K562 (cell line): Measurements from ENCODE around the gene MAP3K20. TPM values are rescaled to one million over a fixed set of nuclear protein-coding genes. Genes with fewer than 3 reads are reported as not detected.
A peak's percentile ranks its signal among the peaks of the same experiment; 100 is the strongest.

Experiments used
- BRCA1 ChIP-seq, 2 experiments: fragments of 450-650 bp in 1 of 2; sonication (generic) in 1 of 2; formaldehyde crosslinking in 1 of 2; IDR thresholded peaks; 2 replicates each; pipeline versions ENCODE4 v1.5.0 to v1.6.1; 2017 to 2020; ENCODE audit warnings: mild to moderate bottlenecking in 1 of 2, missing genetic modification reagents in 1 of 2
- ELF4 ChIP-seq: fragments of 450-650 bp; formaldehyde crosslinking; IDR thresholded peaks from 2 replicates; pipeline ENCODE4 v1.4.0; 2022; ENCODE audit warnings: missing genetic modification characterization
- GABPB2 ChIP-seq: fragments of 250-450 bp; sonication (Bioruptor Pico); conservative IDR thresholded peaks from 2 replicates; pipeline ENCODE4 v1.5.1; 2021; ENCODE audit warnings: mild to moderate bottlenecking
- KHSRP ChIP-seq: fragments of 450-650 bp; IDR thresholded peaks from 2 replicates; pipeline ENCODE4 v1.6.1; 2017
- NCOA2 ChIP-seq, 2 experiments: fragments of 450-650 bp; IDR thresholded peaks; 2 replicates each; pipeline ENCODE4 v1.6.1; 2018; ENCODE audit warnings: mild to moderate bottlenecking in 2 of 2, moderate library complexity in 1 of 2; ENCODE audit not compliant: partially characterized antibody in 2 of 2
- NFE2L1 ChIP-seq: fragments of 450-650 bp; IDR thresholded peaks from 2 replicates; pipeline ENCODE4 v1.6.1; 2016; ENCODE audit warnings: missing genetic modification characterization, low read depth, mild to moderate bottlenecking, missing compliant biosample characterization, moderate library complexity, borderline replicate concordance
- PCBP1 ChIP-seq: fragments of 200-400 bp; formaldehyde crosslinking; IDR thresholded peaks from 2 replicates; pipeline ENCODE4 v1.6.1; 2018; ENCODE audit warnings: mild to moderate bottlenecking, low read depth, low read length; ENCODE audit not compliant: poor library complexity, severe bottlenecking
- PHB2 ChIP-seq: fragments of 450-650 bp; IDR thresholded peaks from 2 replicates; pipeline ENCODE4 v1.6.1; 2017; ENCODE audit warnings: low read depth
- PHF20 ChIP-seq: fragments of 450-650 bp; IDR thresholded peaks from 2 replicates; pipeline ENCODE4 v1.6.1; 2018; ENCODE audit not compliant: partially characterized antibody
- PML ChIP-seq: IDR thresholded peaks from 2 replicates; pipeline ENCODE4 v1.6.1; 2012; ENCODE audit warnings: low read length, inconsistent platforms
- POLR2AphosphoS2 ChIP-seq: IDR thresholded peaks from 2 replicates; pipeline ENCODE4 v1.6.1; 2012; ENCODE audit warnings: low read length, improper control_type of control experiment
- PPARD ChIP-seq: fragments of 250-450 bp; sonication (Bioruptor Pico); IDR thresholded peaks from 2 replicates; pipeline ENCODE4 v1.8.0; 2022; ENCODE audit warnings: inconsistent platforms, mild to moderate bottlenecking, moderate library complexity
- SMAD4 ChIP-seq: fragments of 250-450 bp; sonication (Bioruptor Pico); conservative IDR thresholded peaks from 2 replicates; pipeline ENCODE4 v1.8.0; 2021; ENCODE audit warnings: inconsistent platforms, mild to moderate bottlenecking, moderate library complexity
- THRAP3 ChIP-seq: fragments of 450-650 bp; IDR thresholded peaks from 2 replicates; pipeline ENCODE4 v1.6.1; 2016; ENCODE audit warnings: mild to moderate bottlenecking, inconsistent platforms, borderline replicate concordance
- USF1 ChIP-seq: sonication (generic); formaldehyde crosslinking; IDR thresholded peaks from 2 replicates; pipeline ENCODE4 v1.9.0; 2022; ENCODE audit warnings: mild to moderate bottlenecking, missing genetic modification reagents
- XRCC4 ChIP-seq: IDR thresholded peaks from one replicate; pipeline ENCODE4 v1.6.1; 2011; ENCODE audit not compliant: insufficient read depth, insufficient read length; ENCODE audit errors: extremely low read depth
- polyA plus RNA-seq, 8 experiments: library from polyadenylated mRNA; depleted of rRNA in 4 of 8; stranded (reverse) in 5 of 8; unstranded in 3 of 8; fragments of >200 nt; fragmentation: Nextera tagmentation in 2 of 8; fragmentation: Illumina TruSeq in 1 of 8; extraction: Ambion mirVana in 2 of 8; extraction: Trizol in 1 of 8; gene quantifications; 2 replicates each; pipeline versions ENCODE4 v1.2.1 to v1.2.3, GENCODE V29; 2011 to 2014; ENCODE audit warnings: inconsistent platforms in 1 of 8, missing spikeins in 1 of 8
- total RNA-seq, 7 experiments: library from RNA; depleted of rRNA in 6 of 7; stranded (reverse); fragments of >200 nt in 6 of 7; fragmentation: Illumina TruSeq in 2 of 7; extraction: Trizol in 2 of 7; gene quantifications; 2 replicates each; pipeline versions ENCODE4 v1.2.1 to v1.2.3, GENCODE V29; 2011 to 2021; ENCODE audit warnings: low replicate concordance in 1 of 7
- TF ChIP-seq, protein P1 (sequence below), 3 experiments: IDR thresholded peaks in 2 of 3; conservative IDR thresholded peaks in 1 of 3; 2 replicates each; pipeline ENCODE4 v1.5.1; 2011 to 2012; ENCODE audit warnings: low read length in 3 of 3, mild to moderate bottlenecking in 3 of 3, control low read depth in 2 of 3, improper control_type of control experiment in 1 of 3, inconsistent platforms in 1 of 3, low read depth in 1 of 3, mixed read lengths in 1 of 3, moderate library complexity in 1 of 3; ENCODE audit not compliant: insufficient read depth in 2 of 3
- TF ChIP-seq, protein P2 (sequence below), 2 experiments: fragments of 450-650 bp; IDR thresholded peaks; 2 replicates each; pipeline ENCODE4 v1.6.1; 2016
- TF ChIP-seq, protein P3 (sequence below), 2 experiments: IDR thresholded peaks; 2 replicates each; pipeline ENCODE4 v1.6.1; 2012; ENCODE audit warnings: improper control_type of control experiment in 2 of 2, low read depth in 2 of 2, low read length in 2 of 2, borderline replicate concordance in 1 of 2

The MAP3K20 gene
- total and polyA plus RNA-seq, 9 of the 15 experiments (the other 6 are each of a cell fraction or from before 2014, with no cell fraction given): 9.8 to 34.2 (median 27.3) TPM

- TF ChIP-seq, protein P1, sequence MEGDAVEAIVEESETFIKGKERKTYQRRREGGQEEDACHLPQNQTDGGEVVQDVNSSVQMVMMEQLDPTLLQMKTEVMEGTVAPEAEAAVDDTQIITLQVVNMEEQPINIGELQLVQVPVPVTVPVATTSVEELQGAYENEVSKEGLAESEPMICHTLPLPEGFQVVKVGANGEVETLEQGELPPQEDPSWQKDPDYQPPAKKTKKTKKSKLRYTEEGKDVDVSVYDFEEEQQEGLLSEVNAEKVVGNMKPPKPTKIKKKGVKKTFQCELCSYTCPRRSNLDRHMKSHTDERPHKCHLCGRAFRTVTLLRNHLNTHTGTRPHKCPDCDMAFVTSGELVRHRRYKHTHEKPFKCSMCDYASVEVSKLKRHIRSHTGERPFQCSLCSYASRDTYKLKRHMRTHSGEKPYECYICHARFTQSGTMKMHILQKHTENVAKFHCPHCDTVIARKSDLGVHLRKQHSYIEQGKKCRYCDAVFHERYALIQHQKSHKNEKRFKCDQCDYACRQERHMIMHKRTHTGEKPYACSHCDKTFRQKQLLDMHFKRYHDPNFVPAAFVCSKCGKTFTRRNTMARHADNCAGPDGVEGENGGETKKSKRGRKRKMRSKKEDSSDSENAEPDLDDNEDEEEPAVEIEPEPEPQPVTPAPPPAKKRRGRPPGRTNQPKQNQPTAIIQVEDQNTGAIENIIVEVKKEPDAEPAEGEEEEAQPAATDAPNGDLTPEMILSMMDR (IDR thresholded peaks at IDR 0.05 in 2 of 3, conservative IDR thresholded peaks at IDR 0.05 in 1 of 3; ENCODE audit: insufficient read depth in 2 of 3, low read depth in 1 of 3, low read length in 3 of 3): no peak
- peak; percentile 75; the same call in 1 of the 2 replicates for TF ChIP-seq ELF4
- no peak for TF ChIP-seq XRCC4
- TF ChIP-seq, protein P2, sequence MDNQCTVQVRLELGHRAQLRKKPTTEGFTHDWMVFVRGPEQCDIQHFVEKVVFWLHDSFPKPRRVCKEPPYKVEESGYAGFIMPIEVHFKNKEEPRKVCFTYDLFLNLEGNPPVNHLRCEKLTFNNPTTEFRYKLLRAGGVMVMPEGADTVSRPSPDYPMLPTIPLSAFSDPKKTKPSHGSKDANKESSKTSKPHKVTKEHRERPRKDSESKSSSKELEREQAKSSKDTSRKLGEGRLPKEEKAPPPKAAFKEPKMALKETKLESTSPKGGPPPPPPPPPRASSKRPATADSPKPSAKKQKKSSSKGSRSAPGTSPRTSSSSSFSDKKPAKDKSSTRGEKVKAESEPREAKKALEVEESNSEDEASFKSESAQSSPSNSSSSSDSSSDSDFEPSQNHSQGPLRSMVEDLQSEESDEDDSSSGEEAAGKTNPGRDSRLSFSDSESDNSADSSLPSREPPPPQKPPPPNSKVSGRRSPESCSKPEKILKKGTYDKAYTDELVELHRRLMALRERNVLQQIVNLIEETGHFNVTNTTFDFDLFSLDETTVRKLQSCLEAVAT (IDR thresholded peaks at IDR 0.05): peak in 1 of 2 experiments; percentile 46; a peak in 1 of 4 replicates
- TF ChIP-seq PHB2: no peak
- TF ChIP-seq NFE2L1: no peak
- no peak for TF ChIP-seq SMAD4
- no peak for TF ChIP-seq PPARD (CRISPR knock-in tag)
- no peak for TF ChIP-seq THRAP3
- TF ChIP-seq BRCA1 (IDR thresholded peaks at IDR 0.05): no peak
- TF ChIP-seq BRCA1 (CRISPR knock-in tag; IDR thresholded peaks at IDR 0.05): no peak
- no peak for TF ChIP-seq NCOA2 (IDR thresholded peaks at IDR 0.05; ENCODE audit: partially characterized antibody in 2 of 2)
- TF ChIP-seq, protein P3, sequence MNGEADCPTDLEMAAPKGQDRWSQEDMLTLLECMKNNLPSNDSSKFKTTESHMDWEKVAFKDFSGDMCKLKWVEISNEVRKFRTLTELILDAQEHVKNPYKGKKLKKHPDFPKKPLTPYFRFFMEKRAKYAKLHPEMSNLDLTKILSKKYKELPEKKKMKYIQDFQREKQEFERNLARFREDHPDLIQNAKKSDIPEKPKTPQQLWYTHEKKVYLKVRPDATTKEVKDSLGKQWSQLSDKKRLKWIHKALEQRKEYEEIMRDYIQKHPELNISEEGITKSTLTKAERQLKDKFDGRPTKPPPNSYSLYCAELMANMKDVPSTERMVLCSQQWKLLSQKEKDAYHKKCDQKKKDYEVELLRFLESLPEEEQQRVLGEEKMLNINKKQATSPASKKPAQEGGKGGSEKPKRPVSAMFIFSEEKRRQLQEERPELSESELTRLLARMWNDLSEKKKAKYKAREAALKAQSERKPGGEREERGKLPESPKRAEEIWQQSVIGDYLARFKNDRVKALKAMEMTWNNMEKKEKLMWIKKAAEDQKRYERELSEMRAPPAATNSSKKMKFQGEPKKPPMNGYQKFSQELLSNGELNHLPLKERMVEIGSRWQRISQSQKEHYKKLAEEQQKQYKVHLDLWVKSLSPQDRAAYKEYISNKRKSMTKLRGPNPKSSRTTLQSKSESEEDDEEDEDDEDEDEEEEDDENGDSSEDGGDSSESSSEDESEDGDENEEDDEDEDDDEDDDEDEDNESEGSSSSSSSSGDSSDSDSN (IDR thresholded peaks at IDR 0.05; ENCODE audit: borderline replicate concordance in 1 of 2, low read depth in 2 of 2, low read length in 2 of 2): no peak
- TF ChIP-seq PML: no peak
- no peak for TF ChIP-seq GABPB2 (CRISPR knock-in tag)
- TF ChIP-seq POLR2AphosphoS2: no peak
- TF ChIP-seq PHF20: no peak
- no peak for TF ChIP-seq KHSRP
- TF ChIP-seq PCBP1: no peak
- TF ChIP-seq USF1 (CRISPR knock-in tag): peak; percentile 57; the same call in 1 of the 2 replicates
Measured at GRCh38 chr2:173264603-173265366, 189.1 kb downstream of the MAP3K20 start (continued).
